Fibroblast of villous mesenchyme (primary cell): ENCODE results near the gene ITPK1. TPM values are rescaled to one million over a fixed set of nuclear protein-coding genes. Genes with fewer than 3 reads are reported as not detected.

ENCODE experiments used
- DNase-seq: peaks from one replicate; pipeline ENCODE4 v3.0.0-alpha.2; 2010; ENCODE audit warnings: low read depth
- H3K4me3 ChIP-seq: 2 replicates; pipeline ENCODE4 v1.5.1; 2011; ENCODE audit warnings: low read depth, mild to moderate bottlenecking, low read length
- total RNA-seq: library from RNA; depleted of rRNA; stranded (reverse); fragments of >200 nt; gene quantifications from 2 replicates; pipeline ENCODE4 v1.2.3, GENCODE V29; 2012
- TF ChIP-seq, protein P1 (sequence below): IDR thresholded peaks from 2 replicates; pipeline ENCODE4 v1.5.1; 2012; ENCODE audit warnings: low read depth, mild to moderate bottlenecking, low read length; ENCODE audit not compliant: insufficient read depth

The ITPK1 gene
- total RNA-seq, 1 donor = 15.5 TPM

DNA sequence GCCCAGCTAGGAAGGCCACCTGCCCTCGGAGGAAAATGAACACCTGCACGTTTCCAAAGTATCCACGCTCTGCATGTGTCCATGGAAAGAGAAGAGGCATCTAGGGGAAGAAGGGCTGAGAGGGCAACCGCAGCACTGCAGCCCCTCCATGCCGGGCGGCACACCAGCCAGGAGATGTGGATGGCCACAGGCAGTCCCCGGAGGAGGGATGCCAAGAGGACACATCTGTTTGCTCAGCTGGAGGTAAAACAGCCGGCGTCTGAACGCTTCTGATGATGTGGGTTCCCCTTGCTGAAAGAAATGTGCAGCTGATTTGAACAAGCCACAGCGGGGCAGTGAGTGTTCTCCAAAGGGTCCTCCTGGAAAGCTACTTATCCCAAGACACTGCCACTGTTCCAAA is 158.8 kb downstream of the ITPK1 start:
- DNase-seq = no peak
- H3K4me3 ChIP-seq = no peak overlapping the region

DNA sequence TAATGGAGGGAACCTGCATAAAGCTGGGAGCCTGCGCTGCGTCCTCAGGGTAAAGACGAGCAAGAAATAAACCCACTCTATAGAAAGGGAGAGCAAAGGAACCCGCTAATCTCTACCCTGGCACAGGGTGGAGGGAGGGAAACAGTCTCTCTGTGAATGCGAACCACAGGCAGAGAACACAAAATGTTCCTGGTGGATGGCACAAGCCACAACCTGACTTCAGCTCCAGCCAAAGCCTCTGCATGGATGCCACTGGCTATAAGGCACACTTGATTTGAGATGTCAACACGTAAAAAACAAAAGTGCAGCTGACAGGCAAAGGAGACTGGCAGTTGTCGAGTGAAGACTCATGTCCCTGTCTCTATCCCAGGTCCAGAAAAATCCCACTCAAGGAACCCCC is 160.3 kb downstream of the ITPK1 start:
- no peak for DNase-seq
- TF ChIP-seq, protein P1, sequence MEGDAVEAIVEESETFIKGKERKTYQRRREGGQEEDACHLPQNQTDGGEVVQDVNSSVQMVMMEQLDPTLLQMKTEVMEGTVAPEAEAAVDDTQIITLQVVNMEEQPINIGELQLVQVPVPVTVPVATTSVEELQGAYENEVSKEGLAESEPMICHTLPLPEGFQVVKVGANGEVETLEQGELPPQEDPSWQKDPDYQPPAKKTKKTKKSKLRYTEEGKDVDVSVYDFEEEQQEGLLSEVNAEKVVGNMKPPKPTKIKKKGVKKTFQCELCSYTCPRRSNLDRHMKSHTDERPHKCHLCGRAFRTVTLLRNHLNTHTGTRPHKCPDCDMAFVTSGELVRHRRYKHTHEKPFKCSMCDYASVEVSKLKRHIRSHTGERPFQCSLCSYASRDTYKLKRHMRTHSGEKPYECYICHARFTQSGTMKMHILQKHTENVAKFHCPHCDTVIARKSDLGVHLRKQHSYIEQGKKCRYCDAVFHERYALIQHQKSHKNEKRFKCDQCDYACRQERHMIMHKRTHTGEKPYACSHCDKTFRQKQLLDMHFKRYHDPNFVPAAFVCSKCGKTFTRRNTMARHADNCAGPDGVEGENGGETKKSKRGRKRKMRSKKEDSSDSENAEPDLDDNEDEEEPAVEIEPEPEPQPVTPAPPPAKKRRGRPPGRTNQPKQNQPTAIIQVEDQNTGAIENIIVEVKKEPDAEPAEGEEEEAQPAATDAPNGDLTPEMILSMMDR = no peak
- H3K4me3 ChIP-seq = no peak overlapping the region

More for the DNA sequence above, 158.8 kb downstream of the ITPK1 start:
- TF ChIP-seq, protein P1 = no peak

DNA sequence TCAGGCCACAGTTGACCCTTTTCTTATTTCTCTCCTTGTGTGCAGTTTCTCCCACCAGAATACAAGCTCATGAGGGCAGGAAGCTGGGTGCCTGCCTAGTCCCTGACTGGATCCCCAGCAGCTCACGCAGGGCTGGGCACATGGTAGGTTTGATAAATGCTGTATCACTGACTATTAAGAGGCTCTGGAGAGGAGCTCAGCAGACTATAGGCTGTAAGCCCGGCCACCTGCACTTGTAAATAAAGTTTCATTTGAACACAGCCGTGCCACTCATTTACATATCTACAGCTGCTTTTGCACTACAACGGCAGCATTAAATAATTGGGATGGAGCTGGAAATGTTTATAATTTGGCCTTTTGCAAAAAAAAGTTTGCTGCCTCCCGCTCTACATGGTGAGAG is 160.8 kb downstream of the ITPK1 start:
- no peak overlapping the region for H3K4me3 ChIP-seq
- no peak for DNase-seq
- TF ChIP-seq, protein P1 = no peak

DNA sequence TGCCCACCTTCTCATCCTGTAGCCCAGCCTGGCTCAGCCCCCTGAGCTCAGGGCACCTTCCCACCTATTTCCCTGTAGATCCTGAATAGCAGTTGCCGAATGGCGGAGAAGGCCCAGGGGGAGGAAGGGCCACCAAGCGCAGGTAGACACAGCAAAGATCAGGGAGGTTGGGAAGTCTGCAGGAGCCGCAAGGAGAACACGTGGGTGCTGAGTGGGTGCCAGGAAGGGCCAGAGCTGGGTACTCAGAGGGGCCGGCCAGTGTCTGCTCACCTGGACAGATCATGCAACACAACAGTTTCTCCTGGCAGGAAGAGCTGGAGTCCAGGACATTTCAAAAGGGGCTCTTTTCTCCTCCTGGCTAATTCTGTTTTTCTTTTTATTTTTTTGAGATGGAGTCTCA is 162.2 kb downstream of the ITPK1 start:
- TF ChIP-seq, protein P1 = no peak
- no peak overlapping the region for H3K4me3 ChIP-seq
- no peak for DNase-seq

DNA sequence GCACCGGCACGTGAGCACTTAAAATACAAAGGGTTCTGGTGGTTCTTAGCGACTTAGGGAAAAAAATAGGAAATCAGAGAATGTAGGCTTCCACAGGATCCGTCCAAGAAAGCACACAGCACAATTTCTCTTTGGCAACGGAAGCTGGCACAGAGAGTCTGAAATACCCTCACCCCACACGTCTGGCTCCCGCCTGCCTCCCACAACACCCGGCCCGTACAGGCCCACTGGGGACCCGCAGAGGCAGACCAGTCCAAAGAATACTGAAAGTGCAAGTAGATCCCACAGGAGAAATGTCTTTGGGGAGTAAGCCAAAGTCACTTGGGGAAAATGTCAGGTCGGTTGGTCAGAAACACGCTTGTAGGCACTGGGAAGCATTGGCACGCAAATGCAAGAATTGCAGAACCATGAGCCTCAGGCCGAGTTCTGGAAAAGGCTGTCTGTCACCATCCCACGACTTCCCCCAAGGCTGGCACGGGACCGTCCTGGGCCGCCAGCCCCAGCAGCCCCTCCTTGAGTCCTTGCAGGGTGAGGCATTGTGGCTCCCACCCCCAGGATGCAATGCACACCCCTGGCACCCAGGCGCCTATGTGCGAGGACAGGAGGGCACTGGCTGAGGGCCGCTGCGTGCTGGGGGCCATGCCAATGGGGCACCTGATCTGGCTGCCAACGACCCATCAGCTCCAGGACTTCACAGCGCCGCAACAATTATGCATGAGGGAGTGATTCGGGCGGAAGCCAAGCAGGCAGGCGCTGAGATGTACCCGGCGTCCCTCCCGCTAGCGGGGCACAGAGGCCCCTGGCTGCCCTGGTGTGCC is 163.0 kb downstream of the ITPK1 start:
- DNase-seq = no peak
- TF ChIP-seq, protein P1 = no peak
- no peak overlapping the region for H3K4me3 ChIP-seq

DNA sequence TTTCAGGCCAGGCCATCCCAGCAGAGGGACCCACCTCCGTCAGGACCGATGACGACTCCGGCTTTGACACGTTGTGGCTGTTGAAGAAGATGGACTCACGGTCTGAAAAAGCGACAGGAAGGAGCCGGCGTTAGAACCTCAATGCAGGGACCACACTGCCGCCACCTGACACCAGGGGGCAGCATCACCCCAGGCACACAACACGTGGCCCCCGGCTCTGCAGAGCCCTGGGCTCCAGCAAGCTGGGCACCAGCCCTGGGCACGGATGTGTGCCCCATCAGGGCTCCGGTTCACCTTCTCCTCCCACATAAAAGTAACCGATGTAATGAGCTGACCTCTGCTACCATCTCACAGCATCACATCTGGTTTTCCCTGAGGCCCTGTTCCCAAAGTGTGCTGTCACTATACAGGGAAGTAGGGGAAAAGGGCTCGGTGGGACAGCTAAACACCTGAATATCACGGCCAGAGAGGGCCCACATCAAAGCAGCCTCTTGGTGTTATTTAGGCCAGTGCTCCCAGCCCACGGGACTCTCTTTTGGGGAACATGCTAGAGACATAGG is 163.7 kb downstream of the ITPK1 start:
- peak; percentile 66 for DNase-seq
- no peak overlapping the region for H3K4me3 ChIP-seq
- TF ChIP-seq, protein P1 = peak; percentile 92
